ENCODE measurements around the gene BCO1.

GRCh38 chr16:81268509-81268908 lies 30.0 kb downstream of the BCO1 start:
- TF ChIP-seq CTCF (IDR thresholded peaks at IDR 0.05) (no peak), POLR2A (IDR thresholded peaks at IDR 0.05) (no peak)

Data from heart left ventricle (tissue), 13 donors.